Measurements from ENCODE around the gene CCNT2. TPM values are rescaled to one million over a fixed set of nuclear protein-coding genes. Genes with fewer than 3 reads are reported as not detected.

The CCNT2 gene
- total RNA-seq, 4 donors from 2014 or later = 19.1 to 45.5 (median 25.8) TPM

GRCh38 chr2:134943540-134943939 is 24.9 kb downstream of the CCNT2 start:
- 79 to 83% methylated on average over 2 of the region's 2 CpGs for WGBS, 2 donors (ENCODE audit: low coverage in 1 of 2)
- H3K27ac ChIP-seq = no peak overlapping the region
- H3K4me3 ChIP-seq = no peak overlapping the region
- ATAC-seq = no peak
- no peak for TF ChIP-seq POLR2A (IDR thresholded peaks at IDR 0.05)
- TF ChIP-seq EP300 (IDR thresholded peaks at IDR 0.05) = no peak
- TF ChIP-seq CTCF (IDR thresholded peaks at IDR 0.05) = no peak
- TF ChIP-seq POLR2AphosphoS5 (IDR thresholded peaks at IDR 0.05) = no peak
- H3K27me3 ChIP-seq = no peaks in the 10 kb centered on the region
- no peaks in the 10 kb centered on the region for H3K9me3 ChIP-seq
- H3K36me3 ChIP-seq = peaks cover 0 to 71% of the 10 kb centered on the region in 2 donors
- peaks cover 0 to under 1% (median 0%) of the 10 kb centered on the region in 3 donors for H3K4me1 ChIP-seq

- peaks cover 0 to 71% of the 10 kb centered on the region in 2 donors for H3K36me3 ChIP-seq
Observed at GRCh38 chr2:134944975-134945374, 26.4 kb downstream of the CCNT2 start.

GRCh38 chr2:134946073-134946472 is 27.5 kb downstream of the CCNT2 start:
- WGBS, 2 donors (ENCODE audit: low coverage in 1 of 2) = 83 to 89% methylated on average over 5 to 6 of the region's 6 CpGs
- no peak overlapping the region for H3K27ac ChIP-seq
- H3K4me1 ChIP-seq = no peaks in the 10 kb centered on the region
- no peak overlapping the region for H3K4me3 ChIP-seq
- H3K27me3 ChIP-seq = no peaks in the 10 kb centered on the region
- no peaks in the 10 kb centered on the region for H3K9me3 ChIP-seq
- peaks cover 0 to 69% of the 10 kb centered on the region in 2 donors for H3K36me3 ChIP-seq
- TF ChIP-seq EP300 (IDR thresholded peaks at IDR 0.05) = no peak
- TF ChIP-seq POLR2AphosphoS5 (IDR thresholded peaks at IDR 0.05) = no peak
- TF ChIP-seq POLR2A (IDR thresholded peaks at IDR 0.05) = no peak
- no peak for TF ChIP-seq CTCF (IDR thresholded peaks at IDR 0.05)
- ATAC-seq = no peak

More at GRCh38 chr2:134944975-134945374, 26.4 kb downstream of the CCNT2 start:
- H3K4me1 ChIP-seq = no peaks in the 10 kb centered on the region
- H3K4me3 ChIP-seq = no peak overlapping the region
- ATAC-seq = no peak
- TF ChIP-seq POLR2AphosphoS5 (IDR thresholded peaks at IDR 0.05) = no peak
- no peak for TF ChIP-seq CTCF (IDR thresholded peaks at IDR 0.05)
- no peak for TF ChIP-seq POLR2A (IDR thresholded peaks at IDR 0.05)
- no peak for TF ChIP-seq EP300 (IDR thresholded peaks at IDR 0.05)
- 67 to 83% methylated on average over 1 of the region's 1 CpG for WGBS, 2 donors (ENCODE audit: low coverage in 1 of 2)
- H3K27me3 ChIP-seq = no peaks in the 10 kb centered on the region
- H3K9me3 ChIP-seq = no peaks in the 10 kb centered on the region
- H3K27ac ChIP-seq = no peak overlapping the region

- WGBS, 2 donors (ENCODE audit: low coverage in 1 of 2) = 95 to 98% methylated on average over 5 of the region's 7 CpGs
- Histone ChIP-seq H3K9me3 (no peaks in the 10 kb centered on the region), H3K36me3 (peaks cover 10 to 87% of the 10 kb centered on the region in 2 donors), H3K27ac (no peak overlapping the region), H3K4me3 (no peak overlapping the region), H3K4me1 (no peaks in the 10 kb centered on the region), H3K27me3 (no peaks in the 10 kb centered on the region)
- no peak for ATAC-seq
- TF ChIP-seq CTCF (IDR thresholded peaks at IDR 0.05) = no peak
- TF ChIP-seq POLR2AphosphoS5 (IDR thresholded peaks at IDR 0.05) = no peak
- no peak for TF ChIP-seq EP300 (IDR thresholded peaks at IDR 0.05)
- TF ChIP-seq POLR2A (IDR thresholded peaks at IDR 0.05) = no peak
Observed at GRCh38 chr2:134949981-134950708, 31.5 kb downstream of the CCNT2 start.

- WGBS, 2 donors (ENCODE audit: low coverage in 1 of 2) = 75 to 86% methylated on average over 2 of the region's 2 CpGs
- Histone ChIP-seq H3K27ac (no peak overlapping the region), H3K4me1 (no peaks in the 10 kb centered on the region), H3K36me3 (peaks cover 10 to 88% of the 10 kb centered on the region in 2 donors), H3K4me3 (no peak overlapping the region), H3K27me3 (no peaks in the 10 kb centered on the region), H3K9me3 (no peaks in the 10 kb centered on the region)
- TF ChIP-seq EP300 (IDR thresholded peaks at IDR 0.05) (no peak), POLR2A (IDR thresholded peaks at IDR 0.05) (no peak), POLR2AphosphoS5 (IDR thresholded peaks at IDR 0.05) (no peak), CTCF (IDR thresholded peaks at IDR 0.05) (no peak)
- ATAC-seq = no peak
Observed at GRCh38 chr2:134950886-134951285, 32.3 kb downstream of the CCNT2 start.
